Endothelial cell of umbilical vein (primary cell): ENCODE measurements around the gene NTMT1. TPM values are rescaled to one million over a fixed set of nuclear protein-coding genes. Genes with fewer than 3 reads are reported as not detected.

ENCODE experiments used
- BruUV-seq: library from RNA; stranded (reverse); fragments of 400-500 nt; replicated peaks from 2 replicates; lab custom pipeline; 2021; lab: Mats Ljungman, UMichigan
- CTCF ChIA-PET: fragments of 300-600, 350-600 bp; sonication (Branson Sonifier 250); formaldehyde crosslinking; loops from one replicate; lab custom pipeline; 2021; ENCODE audit warnings: antibody characterized with exemption, inconsistent platforms; lab: Charles Lee
- POLR2A ChIA-PET: fragments of 300-600, 350-600 bp; sonication (Branson Sonifier 250); formaldehyde crosslinking; loops from one replicate; lab custom pipeline; 2021; ENCODE audit warnings: antibody characterized with exemption, inconsistent platforms; lab: Charles Lee
- DNase-seq: peaks from one replicate; pipeline ENCODE4 v3.0.0-alpha.2; 2011; ENCODE audit warnings: low read depth, low spot score
- FAIRE-seq: peaks from 2 replicates; lab custom pipeline; 2011; peaks lifted over from hg19 to GRCh38; lab: Jason Lieb, UNC
- H2AFZ ChIP-seq: 2 replicates; pipeline ENCODE4 v1.6.0; 2012; ENCODE audit warnings: low read depth, low read length, control low read depth, inconsistent platforms
- H3K27ac ChIP-seq: 2 replicates; pipeline ENCODE4 v1.5.1; 2011; ENCODE audit warnings: low read depth, mild to moderate bottlenecking, control low read depth, low read length, moderate library complexity; ENCODE audit not compliant: insufficient read depth
- H3K27me3 ChIP-seq, 2 experiments: 2 replicates each; pipeline versions ENCODE4 v1.6.0 to v1.6.1; 2011; ENCODE audit warnings: low read length in 2 of 2, mixed read lengths in 1 of 2; ENCODE audit not compliant: control insufficient read depth in 2 of 2, insufficient read depth in 2 of 2
- H3K36me3 ChIP-seq, 2 experiments: 2 replicates in 1 of 2; 3 replicates in 1 of 2; pipeline ENCODE4 v1.5.1; 2011; ENCODE audit warnings: low read length in 2 of 2, mild to moderate bottlenecking in 1 of 2, moderate library complexity in 1 of 2; ENCODE audit not compliant: control insufficient read depth in 2 of 2, insufficient read depth in 2 of 2; ENCODE audit errors: extremely low read depth in 1 of 2
- H3K4me1 ChIP-seq: 3 replicates; pipeline ENCODE4 v1.5.1; 2011; ENCODE audit warnings: mild to moderate bottlenecking, low read length; ENCODE audit not compliant: control insufficient read depth, insufficient read depth; ENCODE audit errors: extremely low read depth
- H3K4me2 ChIP-seq: 2 replicates; pipeline ENCODE4 v1.6.1; 2011; ENCODE audit warnings: low read length, control low read depth, mixed read lengths; ENCODE audit not compliant: insufficient read depth
- H3K4me3 ChIP-seq, 3 experiments: fragments of 200-600 bp in 1 of 3; sonication (generic), shearing (Covaris generic) in 1 of 3; replicated peaks in 1 of 3; 2 replicates each; pipeline ENCODE4 v1.5.1; 2011 to 2016; ENCODE audit warnings: control low read depth in 3 of 3, low read length in 3 of 3, mild to moderate bottlenecking in 2 of 3, inconsistent platforms in 1 of 3, low read depth in 1 of 3, moderate library complexity in 1 of 3; ENCODE audit not compliant: insufficient read depth in 1 of 3
- H3K79me2 ChIP-seq: 2 replicates; pipeline ENCODE4 v1.6.0; 2012; ENCODE audit warnings: low read length, inconsistent platforms; ENCODE audit not compliant: control insufficient read depth, insufficient read depth
- H3K9ac ChIP-seq: replicated peaks from 2 replicates; pipeline ENCODE3; 2011; ENCODE audit warnings: low read length, control low read depth; ENCODE audit not compliant: insufficient read depth; ENCODE audit errors: extremely low read depth
- H3K9me1 ChIP-seq: replicated peaks from 3 replicates; pipeline ENCODE4 v1.6.0; 2011; ENCODE audit warnings: mild to moderate bottlenecking, low read length; ENCODE audit not compliant: control insufficient read depth, insufficient read depth; ENCODE audit errors: extremely low read depth
- H3K9me3 ChIP-seq: replicated peaks from 2 replicates; pipeline ENCODE4 v1.5.1; 2012; ENCODE audit warnings: low read length, inconsistent platforms; ENCODE audit not compliant: control insufficient read depth, insufficient read depth
- H4K20me1 ChIP-seq: replicated peaks from 2 replicates; pipeline ENCODE3; 2011; ENCODE audit warnings: mild to moderate bottlenecking, low read length; ENCODE audit not compliant: control insufficient read depth, insufficient read depth; ENCODE audit errors: extremely low read depth
- CTCF ChIP-seq, 2 donors: IDR thresholded peaks; 1 replicate in 1 of 2; 2 replicates in 1 of 2; pipeline ENCODE4 v1.5.1; 2011; ENCODE audit warnings: low read length in 2 of 2, mild to moderate bottlenecking in 2 of 2, moderate library complexity in 2 of 2, control low read depth in 1 of 2, inconsistent platforms in 1 of 2, low read depth in 1 of 2; ENCODE audit not compliant: insufficient read depth in 1 of 2; ENCODE audit errors: extremely low read depth in 1 of 2
- EZH2 ChIP-seq: IDR thresholded peaks from 2 replicates; pipeline ENCODE4 v1.6.1; 2012; ENCODE audit warnings: borderline replicate concordance, low read depth, mild to moderate bottlenecking, moderate library complexity, low read length, inconsistent platforms; ENCODE audit not compliant: severe bottlenecking
- FOS ChIP-seq: IDR thresholded peaks from 2 replicates; pipeline ENCODE4 v1.6.1; 2011; ENCODE audit warnings: mild to moderate bottlenecking, low read length, moderate library complexity, borderline replicate concordance; ENCODE audit not compliant: insufficient read depth
- GATA2 ChIP-seq: IDR thresholded peaks from 2 replicates; pipeline ENCODE4 v1.7.0; 2011; ENCODE audit warnings: low read depth, mild to moderate bottlenecking, moderate library complexity, mixed read lengths, low read length; ENCODE audit not compliant: insufficient read length, insufficient read depth
- JUN ChIP-seq: IDR thresholded peaks from 2 replicates; pipeline ENCODE4 v1.6.1; 2011; ENCODE audit warnings: borderline replicate concordance, low read depth; ENCODE audit not compliant: insufficient read length, insufficient read depth
- MAX ChIP-seq: IDR thresholded peaks from 2 replicates; pipeline ENCODE4 v1.6.1; 2011; ENCODE audit not compliant: insufficient read depth, insufficient read length
- MYC ChIP-seq: IDR thresholded peaks from one replicate; pipeline ENCODE4 v1.6.1; 2011; ENCODE audit warnings: mild to moderate bottlenecking, low read depth, low read length
- POLR2A ChIP-seq: IDR thresholded peaks from 2 replicates; pipeline ENCODE4 v1.6.1; 2012; ENCODE audit warnings: low read depth, mild to moderate bottlenecking, control low read depth, low read length
- POLR2AphosphoS5 ChIP-seq: IDR thresholded peaks from 2 replicates; pipeline ENCODE4 v1.6.1; 2012; ENCODE audit warnings: low read depth, mild to moderate bottlenecking, control low read depth, low read length, moderate library complexity; ENCODE audit not compliant: insufficient read depth
- dilution Hi-C: fragments of 300-500 bp; cut with MboI; formaldehyde crosslinking; loops from one replicate; pipeline ENCODE4 v1.15.0; 2019; ENCODE audit warnings: low sequenced_read_pairs; ENCODE audit not compliant: extremely low pct_ligation_motif_present
- intact Hi-C: fragments of 100-400 bp; cut with micrococcal nuclease; formaldehyde crosslinking; loops from one replicate; pipeline ENCODE4 v1.10.0; 2022
- polyA plus RNA-seq, 4 experiments: library from polyadenylated mRNA; depleted of rRNA in 3 of 4; stranded (reverse) in 3 of 4; unstranded in 1 of 4; fragments of >200 nt; gene quantifications; 2 replicates each; pipeline versions ENCODE4 v1.2.1 to v1.2.3, GENCODE V29; 2011 to 2012; ENCODE audit warnings: missing spikeins in 1 of 4
- total RNA-seq: library from RNA; stranded (reverse); gene quantifications from 2 replicates; pipeline ENCODE4 v1.2.3, GENCODE V29; 2021

Gene NTMT1
- total and polyA plus RNA-seq, 2 donors (not counting 3 experiments of a cell fraction or from before 2014, with no cell fraction given), result 47.6 to 58.3 TPM

GRCh38 chr9:129646252-129646651, 20.3 kb downstream of the NTMT1 start:
- H3K27ac ChIP-seq, result no peak overlapping the region
- DNase-seq, result no peak
- no peaks in the 10 kb centered on the region for H3K9me3 ChIP-seq
- intact Hi-C loops (no loop called here), dilution Hi-C loops (no loop called here)
- H3K9me1 ChIP-seq, result no peaks in the 10 kb centered on the region
- peaks cover 1% of the 10 kb centered on the region for H3K4me1 ChIP-seq
- TF ChIP-seq CTCF (IDR thresholded peaks at IDR 0.05; ENCODE audit: extremely low read depth in 1 of 2, insufficient read depth in 1 of 2, low read depth in 1 of 2, low read length in 2 of 2) (no peak), GATA2 (no peak), MAX (no peak), EZH2 (no peak), POLR2AphosphoS5 (no peak), MYC (no peak), POLR2A (no peak), JUN (no peak), FOS (no peak)
- no peak overlapping the region for H2AFZ ChIP-seq
- CTCF ChIA-PET, result no interaction called here
- FAIRE-seq, result no peak
- no TSS peak for BruUV-seq
- no peaks in the 10 kb centered on the region for H3K36me3 ChIP-seq
- no peak overlapping the region for H3K9ac ChIP-seq
- POLR2A ChIA-PET, result no interaction called here
- H3K79me2 ChIP-seq, result peaks cover 6% of the 10 kb centered on the region
- no peaks in the 10 kb centered on the region for H4K20me1 ChIP-seq
- no peak overlapping the region for H3K4me2 ChIP-seq
- H3K27me3 ChIP-seq, result no peaks in the 10 kb centered on the region
- no peak overlapping the region for H3K4me3 ChIP-seq
